GM19351 (cell line): ENCODE measurements around the gene OR5D13.

ENCODE experiments used
- ATAC-seq: cut with Tn5 transposase; IDR thresholded peaks from one replicate; pipeline ENCODE4 v1.9.1; 2021; ENCODE audit warnings: mild to moderate bottlenecking, moderate library complexity; ENCODE audit not compliant: unreplicated experiment

OR5D13 gene

GRCh38 chr11:55773138-55773537, at the start of gene OR5D13:
OR5D13 (plus strand) TSS chr11:55773438; CDS start chr11:55773438, 0 bp downstream.
- no peak for ATAC-seq

- ATAC-seq, result no peak
These were observed 46.4 kb upstream of the OR5D13 start for GRCh38 chr11:55726715-55727324.

GRCh38 chr11:55732936-55733335, 40.3 kb upstream of the OR5D13 start:
- ATAC-seq, result no peak

GRCh38 chr11:55791606-55792005, 18.4 kb downstream of the OR5D13 start:
- no peak for ATAC-seq

GRCh38 chr11:55793321-55793720, 20.1 kb downstream of the OR5D13 start:
- ATAC-seq, result no peak

GRCh38 chr11:55795256-55795655, 22.0 kb downstream of the OR5D13 start, which contains the start of gene OR5D14:
OR5D14 (plus strand) TSS chr11:55795556; CDS start chr11:55795556, 0 bp downstream.
- no peak for ATAC-seq

GRCh38 chr11:55806248-55806647, 33.0 kb downstream of the OR5D13 start:
- ATAC-seq, result no peak

- no peak for ATAC-seq
These were observed 37.8 kb downstream of the OR5D13 start, which contains the start of gene OR5L1 for GRCh38 chr11:55811067-55811466. OR5L1 (plus strand) TSS chr11:55811367; CDS start chr11:55811467, 100 bp downstream.

- ATAC-seq, result no peak
These were observed 46.1 kb downstream of the OR5D13 start, which contains the start of gene OR5D18 for GRCh38 chr11:55819330-55819729. OR5D18 (plus strand) TSS chr11:55819630; CDS start chr11:55819630, 0 bp downstream.
